Smooth muscle cell (in vitro differentiated cells): Measurements from ENCODE around the gene ZG16B. TPM values are rescaled to one million over a fixed set of nuclear protein-coding genes. Genes with fewer than 3 reads are reported as not detected.

Experiments used
- DNase-seq: peaks from one replicate; lab custom pipeline; 2025; ENCODE audit not compliant: unreplicated experiment; lab: John Stamatoyannopoulos, UW
- H2AFZ ChIP-seq: fragments of 200-600 bp; sonication (generic); 2 replicates; pipeline ENCODE4 v1.6.0; 2016; ENCODE audit warnings: antibody characterized with exemption, low read depth, mild to moderate bottlenecking
- H3F3A ChIP-seq: fragments of 200-600 bp; sonication (generic); 2 replicates; pipeline ENCODE4 v1.6.0; 2017; ENCODE audit warnings: antibody characterized with exemption, low read depth
- H3K27ac ChIP-seq: fragments of 200-600 bp; sonication (generic); 2 replicates; pipeline ENCODE4 v1.5.1; 2016; ENCODE audit warnings: low read depth, mild to moderate bottlenecking
- H3K27me3 ChIP-seq: fragments of 200-600 bp; sonication (generic); 2 replicates; pipeline ENCODE4 v1.6.1; 2016; ENCODE audit warnings: low read depth, mild to moderate bottlenecking
- H3K36me3 ChIP-seq: fragments of 200-600 bp; sonication (generic); 2 replicates; pipeline ENCODE4 v1.5.1; 2016; ENCODE audit warnings: low read depth
- H3K4me1 ChIP-seq: fragments of 200-600 bp; sonication (generic); 2 replicates; pipeline ENCODE4 v1.5.1; 2016; ENCODE audit warnings: low read depth
- H3K4me2 ChIP-seq: fragments of 200-600 bp; sonication (generic); 2 replicates; pipeline ENCODE4 v1.6.0; 2016; ENCODE audit warnings: mild to moderate bottlenecking
- H3K4me3 ChIP-seq: fragments of 200-600 bp; sonication (generic); 2 replicates; pipeline ENCODE4 v1.5.1; 2016; ENCODE audit warnings: mild to moderate bottlenecking
- H3K79me2 ChIP-seq: fragments of 200-600 bp; sonication (generic); 2 replicates; pipeline ENCODE4 v1.6.0; 2016; ENCODE audit warnings: low read depth, mild to moderate bottlenecking
- H3K9ac ChIP-seq: fragments of 200-600 bp; sonication (generic); 2 replicates; pipeline ENCODE4 v1.6.0; 2016; ENCODE audit warnings: low read depth
- H3K9me3 ChIP-seq: fragments of 200-600 bp; sonication (generic); replicated peaks from 2 replicates; pipeline ENCODE4 v1.5.1; 2016; ENCODE audit warnings: low read depth
- H4K20me1 ChIP-seq: fragments of 200-600 bp; sonication (generic); 2 replicates; pipeline ENCODE4 v1.6.0; 2016; ENCODE audit warnings: low read depth
- WGBS: methylation state at CpG from one replicate; pipeline ENCODE4 v1.1.7; 2016; ENCODE audit warnings: low lambda C conversion rate; 5-methylcytosine and 5-hydroxymethylcytosine counted together
- polyA plus RNA-seq: library from polyadenylated mRNA; unstranded; fragments of >200 nt; fragmentation: Nextera tagmentation; extraction: Ambion mirVana; gene quantifications from 2 replicates; pipeline ENCODE4 v1.2.1, GENCODE V29; 2016
- total RNA-seq: library from RNA; depleted of rRNA; stranded (reverse); fragments of >200 nt; gene quantifications from 2 replicates; pipeline ENCODE4 v1.2.3, GENCODE V29; 2014
- TF ChIP-seq, protein P1 (sequence below): fragments of 200-600 bp; sonication (generic); IDR thresholded peaks from 2 replicates; pipeline ENCODE4 v1.5.1; 2017; ENCODE audit warnings: borderline replicate concordance, mild to moderate bottlenecking, antibody characterized with exemption; ENCODE audit not compliant: insufficient read depth, poor library complexity, severe bottlenecking

Gene ZG16B, protein sequence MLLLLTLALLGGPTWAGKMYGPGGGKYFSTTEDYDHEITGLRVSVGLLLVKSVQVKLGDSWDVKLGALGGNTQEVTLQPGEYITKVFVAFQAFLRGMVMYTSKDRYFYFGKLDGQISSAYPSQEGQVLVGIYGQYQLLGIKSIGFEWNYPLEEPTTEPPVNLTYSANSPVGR
- total RNA-seq (not detected in 2 replicates), polyA plus RNA-seq (not detected in 2 replicates)

DNA sequence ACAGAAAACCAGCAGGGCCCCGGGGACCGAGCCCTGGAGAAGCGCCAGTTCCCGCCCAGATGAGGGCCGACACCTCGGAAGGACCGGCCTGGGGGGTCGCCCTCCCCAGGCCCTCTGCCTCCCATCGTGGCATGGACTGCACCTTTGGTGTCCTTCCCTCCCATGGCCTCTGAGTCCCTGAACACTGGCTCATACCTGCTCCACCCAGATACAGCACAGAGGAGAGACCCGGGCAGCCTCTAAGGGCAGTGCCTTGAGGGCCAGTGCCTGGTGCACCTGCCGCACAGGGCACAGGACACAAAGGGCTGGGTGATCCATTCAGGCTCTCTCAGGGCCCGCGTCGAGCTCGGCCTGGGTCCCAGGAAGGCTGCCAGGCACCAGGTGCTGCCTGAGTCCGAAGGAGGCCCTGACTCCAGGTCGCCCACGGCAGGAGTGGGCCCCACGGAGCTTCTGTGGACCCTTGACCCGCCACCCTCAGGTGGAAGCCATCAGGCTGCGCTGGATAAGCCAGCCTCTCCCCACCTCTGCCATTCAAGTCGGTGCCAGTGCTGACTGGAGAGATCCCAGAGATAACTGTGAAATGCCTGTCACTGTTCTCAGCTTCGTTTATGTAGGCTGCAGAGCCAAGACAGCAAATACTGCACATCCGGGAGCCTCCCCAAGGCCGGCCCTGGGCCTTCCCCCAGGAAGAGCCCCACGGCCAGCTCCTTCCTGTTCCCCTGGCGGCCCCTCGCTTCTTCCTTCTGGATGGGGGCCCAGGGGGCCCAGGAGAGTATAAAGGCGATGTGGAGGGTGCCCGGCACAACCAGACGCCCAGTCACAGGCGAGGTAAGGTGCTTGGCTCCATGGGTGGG lies at the start of gene ZG16B:
Gene ZG16B, plus strand, starts transcription at position 803 of the 854 bp plus-strand sequence. CDS start 139 bp downstream, outside the sequence.
- Histone ChIP-seq H3K27ac (no peak within 1 kb of the TSS), H3K27me3 (no peaks in the 10 kb centered on the region), H3K4me3 (no peak within 1 kb of the TSS), H3K36me3 (no peaks in the 10 kb centered on the region), H3F3A (no peaks in the 10 kb centered on the region), H3K9ac (no peak within 1 kb of the TSS), H4K20me1 (no peaks in the 10 kb centered on the region), H2AFZ (no peak within 1 kb of the TSS), H3K79me2 (no peaks in the 10 kb centered on the region), H3K4me2 (no peak within 1 kb of the TSS), H3K9me3 (no peaks in the 10 kb centered on the region), H3K4me1 (no peaks in the 10 kb centered on the region)
- WGBS, result 87% methylated on average over 32 of the region's 32 CpGs
- no peak for DNase-seq
- TF ChIP-seq, protein P1, sequence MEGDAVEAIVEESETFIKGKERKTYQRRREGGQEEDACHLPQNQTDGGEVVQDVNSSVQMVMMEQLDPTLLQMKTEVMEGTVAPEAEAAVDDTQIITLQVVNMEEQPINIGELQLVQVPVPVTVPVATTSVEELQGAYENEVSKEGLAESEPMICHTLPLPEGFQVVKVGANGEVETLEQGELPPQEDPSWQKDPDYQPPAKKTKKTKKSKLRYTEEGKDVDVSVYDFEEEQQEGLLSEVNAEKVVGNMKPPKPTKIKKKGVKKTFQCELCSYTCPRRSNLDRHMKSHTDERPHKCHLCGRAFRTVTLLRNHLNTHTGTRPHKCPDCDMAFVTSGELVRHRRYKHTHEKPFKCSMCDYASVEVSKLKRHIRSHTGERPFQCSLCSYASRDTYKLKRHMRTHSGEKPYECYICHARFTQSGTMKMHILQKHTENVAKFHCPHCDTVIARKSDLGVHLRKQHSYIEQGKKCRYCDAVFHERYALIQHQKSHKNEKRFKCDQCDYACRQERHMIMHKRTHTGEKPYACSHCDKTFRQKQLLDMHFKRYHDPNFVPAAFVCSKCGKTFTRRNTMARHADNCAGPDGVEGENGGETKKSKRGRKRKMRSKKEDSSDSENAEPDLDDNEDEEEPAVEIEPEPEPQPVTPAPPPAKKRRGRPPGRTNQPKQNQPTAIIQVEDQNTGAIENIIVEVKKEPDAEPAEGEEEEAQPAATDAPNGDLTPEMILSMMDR, result no peak

DNA sequence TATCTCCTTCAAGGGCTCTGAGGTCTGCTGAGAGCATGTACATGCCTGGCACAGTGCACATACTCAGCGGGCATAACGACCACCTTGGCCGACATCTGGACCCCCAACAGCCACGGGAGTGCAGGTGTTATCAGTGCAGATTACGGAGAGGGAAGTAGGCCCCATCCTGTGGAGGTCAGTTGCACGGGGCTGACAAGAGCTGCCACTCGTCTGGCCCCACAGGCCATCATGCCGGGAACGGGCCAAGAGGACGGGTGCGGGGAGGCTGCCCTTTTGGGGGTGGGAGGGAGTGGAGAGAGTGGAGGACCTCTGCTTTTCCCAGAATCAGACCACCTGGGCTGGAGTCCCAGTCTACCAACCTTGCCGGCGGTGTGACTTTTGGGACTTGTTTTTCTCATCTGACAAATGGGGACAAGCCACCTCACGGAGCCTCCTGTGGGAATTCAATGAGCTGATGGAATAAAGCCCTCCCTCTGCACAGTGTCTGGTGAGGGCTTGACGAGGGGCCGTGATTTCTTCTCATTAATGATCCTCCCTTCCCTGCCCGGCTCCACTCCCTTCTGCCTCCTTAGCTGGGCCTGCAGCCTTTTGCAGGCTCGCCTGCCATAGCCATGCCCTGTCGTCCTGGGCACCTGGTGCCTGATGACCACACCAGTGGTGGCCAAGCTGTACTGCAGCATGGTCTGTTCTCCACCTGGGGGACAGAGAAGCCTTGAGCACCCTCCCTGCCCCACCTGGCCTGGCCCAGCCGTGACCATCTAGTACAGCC lies 47.3 kb upstream of the ZG16B start:
- Histone ChIP-seq H4K20me1 (no peaks in the 10 kb centered on the region), H3K9ac (no peak overlapping the region), H3K27ac (no peak overlapping the region), H2AFZ (no peak overlapping the region), H3K4me2 (no peak overlapping the region), H3K27me3 (no peaks in the 10 kb centered on the region), H3K79me2 (peaks cover 10% of the 10 kb centered on the region), H3K36me3 (no peaks in the 10 kb centered on the region), H3K4me1 (peaks cover 8% of the 10 kb centered on the region), H3F3A (peaks cover 6% of the 10 kb centered on the region), H3K9me3 (no peaks in the 10 kb centered on the region), H3K4me3 (no peak overlapping the region)
- DNase-seq, result no peak
- WGBS, result 91% methylated on average over 20 of the region's 20 CpGs
- TF ChIP-seq, protein P1, result no peak

DNA sequence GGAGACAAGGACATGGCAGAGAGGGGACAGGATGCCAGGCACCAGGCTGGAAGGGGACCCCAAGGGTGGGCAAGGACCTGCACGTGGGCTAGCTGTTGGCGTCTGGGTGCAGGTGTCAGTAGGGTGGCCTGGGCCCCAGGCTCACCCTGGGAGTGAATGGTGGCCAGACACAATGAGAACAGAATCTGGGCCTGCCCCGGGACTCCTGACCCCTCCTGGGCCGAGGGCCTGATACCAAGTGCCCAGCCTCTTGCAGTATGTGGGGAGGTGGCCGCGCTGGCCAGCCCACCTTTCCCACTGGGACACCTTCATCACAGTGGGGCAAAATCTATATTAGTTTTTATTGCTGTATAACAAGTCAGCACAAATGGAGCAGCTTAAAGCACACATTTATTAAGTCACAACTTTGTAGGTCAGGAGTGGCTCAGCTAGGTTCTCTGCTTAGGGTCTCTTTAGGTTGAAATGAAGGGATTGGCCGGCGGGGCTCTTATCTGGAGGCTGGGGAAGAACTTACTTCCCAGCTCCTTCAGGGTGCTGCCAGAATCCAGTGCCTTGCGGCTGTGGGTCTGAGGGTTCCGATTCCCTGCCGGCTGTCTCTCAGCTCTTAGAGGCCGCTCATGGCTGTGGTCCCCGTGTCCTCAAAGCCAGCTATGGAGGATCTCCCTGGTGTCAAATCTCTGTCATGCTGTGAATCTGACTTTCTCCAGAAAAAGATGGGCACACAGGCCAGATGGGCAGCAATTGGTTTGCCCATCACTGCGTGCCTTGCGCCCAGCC lies 46.3 kb upstream of the ZG16B start:
- Histone ChIP-seq H3K4me1 (peaks cover 2% of the 10 kb centered on the region), H3K79me2 (peaks cover 3% of the 10 kb centered on the region), H4K20me1 (no peaks in the 10 kb centered on the region), H3K36me3 (no peaks in the 10 kb centered on the region), H3F3A (peaks cover under 1% of the 10 kb centered on the region), H3K27me3 (no peaks in the 10 kb centered on the region), H3K9ac (no peak overlapping the region), H3K9me3 (no peaks in the 10 kb centered on the region), H2AFZ (no peak overlapping the region), H3K4me2 (no peak overlapping the region), H3K27ac (no peak overlapping the region), H3K4me3 (no peak overlapping the region)
- TF ChIP-seq, protein P1, result no peak
- no peak for DNase-seq
- 93% methylated on average over 15 of the region's 15 CpGs for WGBS
